Skeletal muscle tissue (tissue), 4 donors: ENCODE data around the gene CYTH4. TPM values are rescaled to one million over a fixed set of nuclear protein-coding genes. Genes with fewer than 3 reads are reported as not detected.
"Not testable (repeated sequence)": the region's sequence is repeated elsewhere in the genome, so short reads cannot be mapped to it uniquely, and the experiment has no call there.

ENCODE experiments used
- H3K27ac ChIP-seq: one replicate; pipeline ENCODE4 v1.7.0; 2013; ENCODE audit warnings: mild to moderate bottlenecking, low read depth, low read length, inconsistent platforms
- H3K27me3 ChIP-seq, 3 donors: one replicate each; pipeline ENCODE4 v1.7.0; 2013; ENCODE audit warnings: low read length in 3 of 3; ENCODE audit not compliant: control insufficient read depth in 3 of 3, insufficient read depth in 3 of 3
- H3K36me3 ChIP-seq, 3 donors: one replicate each; pipeline ENCODE4 v1.7.0; 2013; ENCODE audit warnings: low read length in 3 of 3; ENCODE audit not compliant: control insufficient read depth in 3 of 3, insufficient read depth in 3 of 3
- H3K4me1 ChIP-seq, 3 donors: one replicate each; pipeline ENCODE4 v1.7.0; 2013; ENCODE audit warnings: low read length in 3 of 3, mild to moderate bottlenecking in 3 of 3; ENCODE audit not compliant: control insufficient read depth in 3 of 3, insufficient read depth in 3 of 3
- H3K4me3 ChIP-seq, 3 donors: one replicate each; pipeline ENCODE4 v1.7.0; 2013; ENCODE audit warnings: low read length in 3 of 3
- H3K9ac ChIP-seq, 3 donors: one replicate each; pipeline ENCODE4 v1.7.0; 2013; ENCODE audit warnings: low read length in 3 of 3, mild to moderate bottlenecking in 3 of 3, moderate library complexity in 2 of 3, low read depth in 1 of 3
- H3K9me3 ChIP-seq, 3 donors: one replicate each; pipeline ENCODE4 v1.7.0; 2013; ENCODE audit warnings: low read length in 3 of 3; ENCODE audit not compliant: control insufficient read depth in 3 of 3
- total RNA-seq: library from RNA; depleted of rRNA; stranded (reverse); fragments of >200 nt; gene quantifications from one replicate; pipeline ENCODE4 v1.2.3, GENCODE V29; 2014
- donor health status: Osteomylitis.

CYTH4 gene
- total RNA-seq, 1 donor from 2014 or later: 12.0 TPM

- H3K4me3 ChIP-seq: no peak overlapping the region
- no peaks in the 10 kb centered on the region for H3K36me3 ChIP-seq
- no peaks in the 10 kb centered on the region for H3K9me3 ChIP-seq
- no peak overlapping the region for H3K9ac ChIP-seq
- no peak overlapping the region for H3K27ac ChIP-seq
- H3K4me1 ChIP-seq: no peaks in the 10 kb centered on the region
- H3K27me3 ChIP-seq: peaks cover 74 to 84% (median 82%) of the 10 kb centered on the region in 3 donors
Observed at GRCh38 chr22:37328017-37328416, 45.7 kb downstream of the CYTH4 start.

GRCh38 chr22:37328538-37329237, 46.4 kb downstream of the CYTH4 start:
- not testable (repeated sequence) for H3K36me3 ChIP-seq, H3K9ac ChIP-seq, H3K27ac ChIP-seq, H3K4me1 ChIP-seq, H3K4me3 ChIP-seq, H3K9me3 ChIP-seq
- H3K27me3 ChIP-seq: peaks cover 75 to 86% (median 84%) of the 10 kb centered on the region in 3 donors

- no peaks in the 10 kb centered on the region for H3K36me3 ChIP-seq
- H3K27me3 ChIP-seq: peaks cover 76 to 86% (median 84%) of the 10 kb centered on the region in 3 donors
- H3K4me1 ChIP-seq: no peaks in the 10 kb centered on the region
- H3K27ac ChIP-seq: no peak overlapping the region
- no peak overlapping the region for H3K4me3 ChIP-seq
- no peaks in the 10 kb centered on the region for H3K9me3 ChIP-seq
- H3K9ac ChIP-seq: no peak overlapping the region
Observed at GRCh38 chr22:37329238-37330140, 47.2 kb downstream of the CYTH4 start.

GRCh38 chr22:37330200-37331033, 48.1 kb downstream of the CYTH4 start:
- no peaks in the 10 kb centered on the region for H3K4me1 ChIP-seq
- H3K9ac ChIP-seq: no peak overlapping the region
- H3K36me3 ChIP-seq: no peaks in the 10 kb centered on the region
- H3K27ac ChIP-seq: no peak overlapping the region
- H3K4me3 ChIP-seq: no peak overlapping the region
- no peaks in the 10 kb centered on the region for H3K9me3 ChIP-seq
- H3K27me3 ChIP-seq: peaks cover 79 to 86% (median 85%) of the 10 kb centered on the region in 3 donors

- H3K27ac ChIP-seq: no peak overlapping the region
- no peaks in the 10 kb centered on the region for H3K36me3 ChIP-seq
- H3K27me3 ChIP-seq: peaks cover 84 to 91% (median 86%) of the 10 kb centered on the region in 3 donors
- no peak overlapping the region for H3K9ac ChIP-seq
- H3K4me3 ChIP-seq: no peak overlapping the region
- H3K4me1 ChIP-seq: no peaks in the 10 kb centered on the region
- no peaks in the 10 kb centered on the region for H3K9me3 ChIP-seq
Observed at GRCh38 chr22:37331034-37331428, 48.7 kb downstream of the CYTH4 start.

- Histone ChIP-seq H3K27me3 (peaks cover 81 to 91% (median 84%) of the 10 kb centered on the region in 3 donors), H3K4me1 (no peaks in the 10 kb centered on the region), H3K4me3 (no peak overlapping the region), H3K9me3 (no peaks in the 10 kb centered on the region), H3K27ac (no peak overlapping the region), H3K9ac (no peak overlapping the region), H3K36me3 (no peaks in the 10 kb centered on the region)
Observed at GRCh38 chr22:37331856-37332536, 49.7 kb downstream of the CYTH4 start.

GRCh38 chr22:37333724-37334460, 51.6 kb downstream of the CYTH4 start:
- Histone ChIP-seq H3K9me3 (no peaks in the 10 kb centered on the region), H3K9ac (no peak overlapping the region), H3K4me3 (no peak overlapping the region), H3K4me1 (no peaks in the 10 kb centered on the region), H3K27me3 (peaks cover 82 to 90% (median 88%) of the 10 kb centered on the region in 3 donors), H3K27ac (no peak overlapping the region), H3K36me3 (no peaks in the 10 kb centered on the region)

- Histone ChIP-seq H3K9ac (no peak overlapping the region), H3K4me1 (no peaks in the 10 kb centered on the region), H3K4me3 (no peak overlapping the region), H3K9me3 (no peaks in the 10 kb centered on the region), H3K27ac (no peak overlapping the region), H3K27me3 (peaks cover 84 to 91% (median 91%) of the 10 kb centered on the region in 3 donors), H3K36me3 (no peaks in the 10 kb centered on the region)
Observed at GRCh38 chr22:37334461-37334858, 52.2 kb downstream of the CYTH4 start.
